Keratinocyte (primary cell): ENCODE data around the gene SYNPO2L. TPM values are rescaled to one million over a fixed set of nuclear protein-coding genes. Genes with fewer than 3 reads are reported as not detected.

Experiments
- DNase-seq: peaks from one replicate; pipeline ENCODE4 v3.0.0-alpha.2; 2011; ENCODE audit warnings: low read depth, missing footprints, low spot score
- FAIRE-seq: peaks from 2 replicates; lab custom pipeline; 2011; peaks lifted over from hg19 to GRCh38; lab: Jason Lieb, UNC
- H2AFZ ChIP-seq: 2 replicates; pipeline ENCODE4 v1.6.0; 2012; ENCODE audit warnings: low read length, control low read depth, inconsistent platforms; ENCODE audit not compliant: control insufficient read depth
- H3K27ac ChIP-seq: 2 replicates; pipeline ENCODE4 v1.5.1; 2011; ENCODE audit warnings: low read length; ENCODE audit not compliant: control insufficient read depth, insufficient read depth
- H3K27me3 ChIP-seq: 3 replicates; pipeline ENCODE4 v1.6.0; 2011; ENCODE audit warnings: low read length; ENCODE audit not compliant: control insufficient read depth, insufficient read depth; ENCODE audit errors: extremely low read depth
- H3K36me3 ChIP-seq, 2 experiments: 2 replicates in 1 of 2; 3 replicates in 1 of 2; pipeline ENCODE4 v1.5.1; 2011; ENCODE audit warnings: low read length in 2 of 2, mild to moderate bottlenecking in 1 of 2; ENCODE audit not compliant: control insufficient read depth in 2 of 2, insufficient read depth in 2 of 2; ENCODE audit errors: extremely low read depth in 1 of 2
- H3K4me1 ChIP-seq: 3 replicates; pipeline ENCODE4 v1.5.1; 2011; ENCODE audit warnings: low read length; ENCODE audit not compliant: control insufficient read depth, insufficient read depth; ENCODE audit errors: extremely low read depth
- H3K4me2 ChIP-seq: 3 replicates; pipeline ENCODE4 v1.6.0; 2011; ENCODE audit warnings: low read depth, low read length; ENCODE audit not compliant: control insufficient read depth, insufficient read depth; ENCODE audit errors: extremely low read depth
- H3K4me3 ChIP-seq, 3 experiments: fragments of 200-600 bp in 1 of 3; sonication (generic) in 1 of 3; 2 replicates in 2 of 3; 3 replicates in 1 of 3; pipeline ENCODE4 v1.5.1; 2011 to 2016; ENCODE audit warnings: low read length in 3 of 3, mild to moderate bottlenecking in 3 of 3, control low read depth in 2 of 3, inconsistent platforms in 1 of 3, low read depth in 1 of 3, mixed read lengths in 1 of 3, mixed run types in 1 of 3, moderate library complexity in 1 of 3; ENCODE audit not compliant: control insufficient read depth in 2 of 3, insufficient read depth in 2 of 3; ENCODE audit errors: extremely low read depth in 1 of 3
- H3K79me2 ChIP-seq: 2 replicates; pipeline ENCODE4 v1.6.0; 2012; ENCODE audit warnings: low read length; ENCODE audit not compliant: control insufficient read depth, insufficient read depth
- H3K9ac ChIP-seq: 3 replicates; pipeline ENCODE4 v1.6.0; 2011; ENCODE audit warnings: low read length; ENCODE audit not compliant: control insufficient read depth, insufficient read depth; ENCODE audit errors: extremely low read depth
- H3K9me1 ChIP-seq: 3 replicates; pipeline ENCODE4 v1.6.0; 2011; ENCODE audit warnings: low read length; ENCODE audit not compliant: control insufficient read depth, insufficient read depth; ENCODE audit errors: extremely low read depth
- H3K9me3 ChIP-seq: 2 replicates; pipeline ENCODE4 v1.5.1; 2012; ENCODE audit warnings: low read depth, low read length; ENCODE audit not compliant: control insufficient read depth
- H4K20me1 ChIP-seq: 3 replicates; pipeline ENCODE4 v1.6.0; 2011; ENCODE audit warnings: low read length; ENCODE audit not compliant: control insufficient read depth, insufficient read depth; ENCODE audit errors: extremely low read depth
- CTCF ChIP-seq, 3 experiments: IDR thresholded peaks in 1 of 3; conservative IDR thresholded peaks in 1 of 3; optimal IDR thresholded peaks in 1 of 3; 2 replicates in 2 of 3; 3 replicates in 1 of 3; pipeline versions ENCODE3 to v1.5.1; 2011; ENCODE audit warnings: low read length in 3 of 3, mild to moderate bottlenecking in 3 of 3, moderate library complexity in 2 of 3, control low read depth in 1 of 3, inconsistent platforms in 1 of 3; ENCODE audit not compliant: insufficient read depth in 2 of 3; ENCODE audit errors: extremely low read depth in 1 of 3
- EZH2 ChIP-seq: IDR thresholded peaks from one replicate; pipeline ENCODE4 v1.6.1; 2012; ENCODE audit warnings: inconsistent platforms, mild to moderate bottlenecking, low read length, moderate library complexity
- dilution Hi-C: fragments of 300-500 bp; cut with MboI; formaldehyde crosslinking; loops from one replicate; pipeline ENCODE4 v1.7.0; 2020; ENCODE audit warnings: low sequenced_read_pairs; ENCODE audit not compliant: extremely low pct_ligation_motif_present
- polyA plus RNA-seq, 5 experiments: library from polyadenylated mRNA; depleted of rRNA in 3 of 5; stranded (reverse) in 3 of 5; stranded (forward) in 1 of 5; unstranded in 1 of 5; fragments of >200 nt; gene quantifications; 1 replicate in 1 of 5; 2 replicates in 3 of 5; 3 replicates in 1 of 5; pipeline versions ENCODE4 v1.2.1 to v1.2.3, GENCODE V29; 2011 to 2012; ENCODE audit warnings: missing spikeins in 2 of 5, low read depth in 1 of 5, low replicate concordance in 1 of 5

SYNPO2L gene
- polyA plus RNA-seq, 1 donor (not counting 4 experiments of a cell fraction or from before 2014, with no cell fraction given), result not detected

GRCh38 chr10:73653701-73654100 lies 2.1 kb downstream of the SYNPO2L start:
- TF ChIP-seq CTCF (optimal IDR thresholded peaks at IDR 0.05 in 1 of 3, IDR thresholded peaks at IDR 0.05 in 1 of 3, conservative IDR thresholded peaks at IDR 0.05 in 1 of 3; ENCODE audit: extremely low read depth in 1 of 3, insufficient read depth in 2 of 3, low read length in 3 of 3) (peak in 2 of 3 experiments; percentile 26 to 37), EZH2 (no peak)
- H3K9me1 ChIP-seq, result no peaks in the 10 kb centered on the region
- dilution Hi-C loops, result no loop called here
- H3K27me3 ChIP-seq, result no peaks in the 10 kb centered on the region
- H3K4me3 ChIP-seq, result no peak overlapping the region
- DNase-seq (no peak), FAIRE-seq (no peak)
- no peaks in the 10 kb centered on the region for H3K36me3 ChIP-seq
- H2AFZ ChIP-seq, result no peak overlapping the region
- H3K9me3 ChIP-seq, result no peaks in the 10 kb centered on the region
- no peak overlapping the region for H3K27ac ChIP-seq
- no peak overlapping the region for H3K4me2 ChIP-seq
- no peaks in the 10 kb centered on the region for H3K79me2 ChIP-seq
- no peak overlapping the region for H3K9ac ChIP-seq
- no peaks in the 10 kb centered on the region for H4K20me1 ChIP-seq
- peaks cover 4% of the 10 kb centered on the region for H3K4me1 ChIP-seq

- no peaks in the 10 kb centered on the region for H4K20me1 ChIP-seq
- DNase-seq, result no peak
Observed at GRCh38 chr10:73653195-73653594, 2.6 kb downstream of the SYNPO2L start.

More at GRCh38 chr10:73653195-73653594, 2.6 kb downstream of the SYNPO2L start:
- H3K36me3 ChIP-seq, result no peaks in the 10 kb centered on the region
- FAIRE-seq, result no peak
- dilution Hi-C loops, result no loop called here
- no peaks in the 10 kb centered on the region for H3K79me2 ChIP-seq
- H3K4me2 ChIP-seq, result no peak overlapping the region
- no peak overlapping the region for H3K9ac ChIP-seq
- H3K4me1 ChIP-seq, result peaks cover 4% of the 10 kb centered on the region
- no peaks in the 10 kb centered on the region for H3K9me1 ChIP-seq
- H3K27me3 ChIP-seq, result no peaks in the 10 kb centered on the region
- H3K9me3 ChIP-seq, result no peaks in the 10 kb centered on the region
- no peak for TF ChIP-seq EZH2
- TF ChIP-seq CTCF (optimal IDR thresholded peaks at IDR 0.05 in 1 of 3, IDR thresholded peaks at IDR 0.05 in 1 of 3, conservative IDR thresholded peaks at IDR 0.05 in 1 of 3; ENCODE audit: extremely low read depth in 1 of 3, insufficient read depth in 2 of 3, low read length in 3 of 3), result no peak
- H2AFZ ChIP-seq, result no peak overlapping the region
- H3K27ac ChIP-seq, result no peak overlapping the region
- H3K4me3 ChIP-seq, result no peak overlapping the region
